GM18517 (cell line): ENCODE data around the gene RASA2.

Source experiments
- ATAC-seq: cut with Tn5 transposase; IDR thresholded peaks from one replicate; pipeline ENCODE4 v1.9.1; 2021; ENCODE audit warnings: mild to moderate bottlenecking, moderate library complexity; ENCODE audit not compliant: unreplicated experiment

RASA2 gene

DNA sequence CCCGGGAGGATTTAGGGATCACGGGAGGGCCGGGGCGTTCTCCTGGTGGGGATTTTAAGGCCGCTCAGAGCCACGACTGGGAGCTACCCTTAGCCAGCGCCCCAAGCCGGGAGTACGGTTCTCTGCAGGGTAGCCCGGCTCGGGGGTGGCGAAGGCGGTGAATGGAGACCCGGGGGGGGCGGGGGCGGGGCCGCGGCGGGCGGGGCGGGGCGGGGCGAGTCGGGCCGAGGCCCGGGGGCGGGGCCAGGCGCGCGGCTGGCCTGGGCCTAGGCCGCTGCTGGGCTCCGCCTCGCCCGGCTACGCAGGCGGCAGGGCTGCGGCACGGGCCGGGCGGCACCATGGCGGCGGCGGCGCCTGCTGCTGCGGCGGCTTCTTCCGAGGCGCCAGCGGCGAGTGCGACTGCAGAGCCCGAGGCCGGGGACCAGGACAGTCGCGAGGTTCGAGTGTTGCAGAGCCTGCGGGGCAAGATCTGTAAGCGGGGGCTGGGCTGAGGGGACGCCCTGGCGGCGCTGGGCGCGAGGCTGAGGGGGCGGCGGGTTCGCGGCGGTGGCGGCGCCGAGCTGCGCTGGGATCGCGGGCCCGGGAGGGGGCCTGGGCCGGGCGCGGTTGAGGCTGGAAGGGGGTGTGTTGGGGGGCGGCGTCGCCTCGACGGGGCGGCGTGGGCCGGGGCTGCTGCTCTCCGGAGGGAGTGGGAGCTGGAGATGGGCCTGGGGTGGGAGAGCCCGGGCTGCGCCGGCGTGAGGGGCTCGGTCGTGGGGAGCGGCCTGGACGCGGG is at the start of gene RASA2:
TSS of gene RASA2 (plus strand) at position 282 of the 775 bp plus-strand sequence. CDS start at position 339, 57 bp downstream.
- ATAC-seq = peak; percentile 53

DNA sequence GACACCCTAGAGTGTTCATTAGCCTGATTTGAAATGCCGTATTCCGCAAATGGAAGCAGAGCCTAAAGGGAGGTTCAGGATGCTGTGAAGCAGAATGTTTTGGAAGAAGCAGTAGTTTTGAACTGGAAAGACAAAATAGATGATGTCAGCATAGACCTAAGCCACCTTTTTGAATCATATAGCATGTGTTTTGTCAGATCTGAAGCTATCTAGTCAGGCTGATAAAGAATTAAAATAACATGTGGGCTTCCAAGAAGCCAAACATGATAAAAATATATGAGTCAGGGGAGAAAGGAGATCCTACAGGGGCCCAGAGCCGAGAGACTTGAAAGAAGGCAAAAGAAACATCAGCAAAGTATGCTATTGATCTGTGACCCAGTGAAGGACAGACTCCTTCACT is 47.2 kb upstream of the RASA2 start:
- ATAC-seq = no peak

GRCh38 chr3:141440942-141441341 is 45.9 kb upstream of the RASA2 start:
- no peak for ATAC-seq

GRCh38 chr3:141441381-141442364 is 45.2 kb upstream of the RASA2 start:
- ATAC-seq = peak; percentile 89

DNA sequence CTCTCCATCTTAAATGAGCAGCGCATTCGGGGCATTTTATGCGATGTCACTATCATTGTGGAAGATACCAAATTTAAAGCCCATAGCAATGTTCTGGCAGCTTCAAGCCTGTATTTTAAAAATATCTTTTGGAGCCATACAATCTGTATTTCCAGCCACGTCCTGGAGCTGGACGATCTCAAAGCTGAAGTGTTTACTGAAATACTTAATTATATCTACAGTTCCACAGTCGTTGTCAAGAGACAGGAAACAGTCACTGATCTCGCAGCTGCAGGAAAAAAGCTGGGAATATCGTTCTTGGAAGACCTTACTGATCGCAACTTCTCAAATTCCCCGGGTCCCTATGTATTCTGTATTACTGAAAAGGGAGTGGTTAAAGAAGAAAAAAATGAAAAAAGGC is 44.4 kb upstream of the RASA2 start:
- ATAC-seq = no peak

DNA sequence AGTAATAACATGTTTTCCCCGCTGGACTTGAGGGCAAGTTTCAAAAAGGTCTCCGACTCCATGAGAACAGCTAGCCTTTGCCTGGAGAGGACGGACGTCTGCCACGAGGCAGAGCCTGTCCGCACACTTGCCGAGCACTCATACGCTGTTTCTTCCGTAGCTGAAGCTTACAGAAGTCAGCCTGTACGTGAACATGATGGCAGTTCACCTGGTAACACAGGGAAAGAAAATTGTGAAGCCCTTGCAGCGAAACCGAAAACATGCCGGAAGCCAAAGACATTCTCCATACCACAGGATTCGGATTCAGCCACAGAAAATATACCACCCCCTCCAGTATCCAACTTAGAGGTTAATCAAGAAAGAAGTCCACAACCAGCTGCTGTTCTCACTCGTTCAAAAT is 43.9 kb upstream of the RASA2 start:
- no peak for ATAC-seq

DNA sequence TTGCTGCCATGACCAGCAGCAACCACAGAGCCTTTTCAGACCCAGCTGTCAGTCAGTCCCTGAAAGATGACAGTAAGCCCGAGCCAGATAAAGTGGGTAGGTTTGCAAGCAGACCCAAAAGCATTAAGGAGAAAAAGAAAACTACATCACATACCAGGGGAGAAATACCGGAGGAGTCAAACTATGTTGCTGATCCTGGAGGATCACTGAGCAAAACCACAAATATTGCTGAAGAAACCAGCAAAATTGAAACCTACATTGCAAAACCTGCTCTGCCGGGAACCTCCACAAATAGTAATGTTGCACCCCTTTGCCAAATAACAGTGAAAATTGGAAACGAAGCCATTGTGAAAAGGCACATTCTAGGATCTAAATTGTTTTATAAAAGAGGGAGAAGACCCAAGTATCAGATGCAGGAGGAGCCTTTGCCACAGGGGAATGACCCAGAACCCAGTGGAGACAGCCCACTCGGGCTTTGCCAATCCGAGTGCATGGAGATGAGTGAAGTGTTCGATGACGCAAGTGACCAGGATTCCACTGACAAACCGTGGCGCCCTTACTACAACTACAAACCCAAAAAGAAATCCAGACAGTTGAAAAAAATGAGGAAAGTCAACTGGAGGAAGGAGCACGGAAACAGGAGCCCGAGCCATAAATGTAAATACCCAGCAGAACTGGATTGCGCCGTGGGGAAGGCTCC is 42.1 kb upstream of the RASA2 start:
- no peak for ATAC-seq

- no peak for ATAC-seq
These were observed 40.8 kb upstream of the RASA2 start for GRCh38 chr3:141445990-141446389.

DNA sequence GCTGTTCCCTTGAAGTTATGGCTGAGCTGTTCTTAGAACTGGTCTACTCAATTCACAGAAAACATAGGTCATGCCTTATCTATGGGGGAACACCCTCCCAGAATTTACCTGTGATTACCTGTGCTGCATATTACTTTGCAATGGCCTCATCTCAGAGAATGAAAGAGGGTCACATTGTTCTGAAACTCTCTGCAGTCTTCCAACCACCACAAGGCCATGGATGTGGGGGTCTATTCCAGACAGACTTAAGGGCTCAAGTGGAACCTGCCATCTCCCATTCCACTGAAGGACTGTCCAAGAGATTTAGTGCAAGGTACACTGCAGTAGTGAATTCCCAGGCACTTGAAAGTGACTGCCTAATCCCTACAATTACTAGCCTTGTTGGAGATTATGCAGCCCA is 40.1 kb upstream of the RASA2 start:
- no peak for ATAC-seq

GRCh38 chr3:141447383-141447782 is 39.4 kb upstream of the RASA2 start:
- ATAC-seq = no peak

DNA sequence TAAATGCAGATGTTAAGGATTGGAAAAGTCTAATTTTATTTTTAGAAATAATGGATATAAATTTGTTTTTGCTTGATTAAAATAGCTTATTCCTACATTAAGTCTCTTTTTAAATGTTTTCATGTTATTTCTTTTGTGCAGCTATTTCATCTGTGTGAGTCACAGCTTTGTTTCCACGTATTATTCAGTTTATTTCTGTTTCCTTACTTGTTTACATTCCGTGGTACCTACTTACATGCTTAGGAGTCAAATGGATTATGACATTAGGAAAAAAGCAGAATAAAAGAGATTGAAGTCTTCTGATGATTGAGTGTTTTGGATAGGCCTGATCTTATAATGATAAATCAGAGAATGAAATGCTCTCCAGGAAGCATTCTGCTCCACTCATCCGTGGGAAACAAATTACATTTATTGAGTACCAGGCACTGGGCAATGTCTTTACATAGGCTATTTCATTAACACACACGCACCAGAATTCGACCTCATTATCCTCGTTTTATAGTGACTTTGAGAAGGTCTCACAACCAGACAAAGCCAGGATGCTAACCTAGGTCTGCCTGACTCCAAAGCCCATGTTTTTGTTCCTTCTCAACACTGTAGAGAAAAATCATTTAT is 38.1 kb upstream of the RASA2 start:
- ATAC-seq = no peak

GRCh38 chr3:141449424-141449823 is 37.4 kb upstream of the RASA2 start:
- no peak for ATAC-seq

DNA sequence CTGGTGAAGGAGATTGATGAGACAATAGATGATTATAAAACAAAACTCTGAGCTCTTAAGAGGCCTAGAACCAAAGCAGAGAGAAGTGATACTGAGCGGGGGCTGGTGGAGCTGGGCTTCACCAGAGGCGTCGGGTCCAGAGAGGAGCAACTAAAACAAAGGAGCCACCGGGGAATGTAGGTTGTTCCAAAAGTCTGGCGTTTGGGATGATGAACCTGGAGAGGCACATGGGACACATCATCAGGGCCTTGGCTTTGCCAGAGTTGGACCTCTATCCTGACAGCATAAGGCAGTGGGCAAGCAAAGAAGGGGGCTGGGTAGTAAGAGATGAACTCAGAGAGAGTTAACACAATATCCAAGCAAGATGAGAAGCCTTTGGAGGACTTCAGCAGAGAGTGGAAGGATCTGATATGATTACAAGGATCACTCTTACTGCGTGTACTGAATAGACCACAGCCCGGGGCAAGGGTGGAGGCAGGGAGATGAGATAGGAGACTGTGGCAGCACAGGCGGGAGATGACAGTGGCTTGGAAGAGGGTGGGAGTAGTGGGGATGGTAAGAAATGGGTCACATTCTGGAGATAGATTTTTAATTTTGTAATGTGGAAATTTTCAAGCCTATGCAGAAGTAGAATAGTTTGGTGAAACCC is 36.0 kb upstream of the RASA2 start:
- ATAC-seq = no peak

DNA sequence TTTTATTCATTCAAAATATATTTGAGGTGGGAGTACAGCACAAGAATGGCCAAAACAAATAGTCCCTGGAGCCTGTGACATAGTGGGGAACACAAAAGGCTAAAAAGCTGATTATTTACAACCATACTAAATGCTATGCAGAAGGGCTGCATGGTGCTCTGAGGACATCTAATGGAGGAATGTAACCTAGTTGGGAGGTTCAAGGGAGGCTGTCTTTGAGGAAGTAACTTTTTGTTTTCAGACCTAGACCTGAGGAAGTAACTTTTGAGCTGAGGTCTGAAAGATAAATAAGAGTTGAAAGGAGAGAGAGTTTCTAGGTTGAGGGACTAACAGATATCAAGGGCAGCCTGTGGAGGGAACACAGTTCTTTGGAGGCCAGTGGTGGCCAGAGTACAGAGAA is 34.8 kb upstream of the RASA2 start:
- ATAC-seq = peak; percentile 81

DNA sequence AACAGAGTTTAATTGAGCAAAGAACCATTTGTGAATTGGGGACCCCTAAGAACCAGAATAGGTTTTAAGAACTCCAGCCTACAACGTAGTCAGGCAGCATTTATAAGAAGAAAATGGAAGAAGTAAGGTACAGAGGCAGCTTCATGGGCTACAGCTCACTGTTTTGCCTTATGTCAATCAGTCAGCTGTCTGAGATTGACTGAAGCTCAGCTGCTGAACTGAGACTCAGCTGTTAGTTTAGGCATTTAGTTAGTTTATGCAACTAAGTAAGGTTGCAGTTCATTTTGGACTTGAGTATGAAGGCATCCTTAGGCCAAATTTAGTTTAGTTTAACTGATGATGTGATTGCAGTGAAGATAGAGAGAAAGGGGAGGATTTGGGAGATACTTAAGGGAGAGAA is 34.1 kb upstream of the RASA2 start:
- ATAC-seq = no peak

GRCh38 chr3:141454054-141454453 is 32.8 kb upstream of the RASA2 start:
- no peak for ATAC-seq

GRCh38 chr3:141454906-141455602 is 31.8 kb upstream of the RASA2 start:
- ATAC-seq = no peak

- ATAC-seq = no peak
These were observed 31.1 kb upstream of the RASA2 start for GRCh38 chr3:141455603-141456300.

- no peak for ATAC-seq
These were observed 30.6 kb upstream of the RASA2 start for GRCh38 chr3:141456301-141456625.
